OCI-M1 (cell line): ENCODE measurements around the gene ZFP36L1.

ENCODE experiments used
- DNase-seq: peaks from one replicate; lab custom pipeline; 2025; lab: John Stamatoyannopoulos, UW

The ZFP36L1 gene

GRCh38 chr14:68762953-68763764 lies 29.7 kb downstream of the ZFP36L1 start:
- DNase-seq, result peak; percentile 89

- DNase-seq, result no peak
Measured at GRCh38 chr14:68761391-68761790, 31.5 kb downstream of the ZFP36L1 start.

GRCh38 chr14:68760761-68761160 lies 32.1 kb downstream of the ZFP36L1 start:
- no peak for DNase-seq

- DNase-seq, result no peak
Measured at GRCh38 chr14:68759937-68760336, 32.9 kb downstream of the ZFP36L1 start.

GRCh38 chr14:68759017-68759560 lies 33.8 kb downstream of the ZFP36L1 start:
- no peak for DNase-seq

GRCh38 chr14:68758301-68758700 lies 34.6 kb downstream of the ZFP36L1 start:
- DNase-seq, result no peak

GRCh38 chr14:68757618-68758081 lies 35.2 kb downstream of the ZFP36L1 start:
- peak; percentile 77 for DNase-seq

- no peak for DNase-seq
Measured at GRCh38 chr14:68756734-68757133, 36.1 kb downstream of the ZFP36L1 start.

- no peak for DNase-seq
Measured at GRCh38 chr14:68756000-68756481, 36.8 kb downstream of the ZFP36L1 start.

- DNase-seq, result no peak
Measured at GRCh38 chr14:68755016-68755353, 37.9 kb downstream of the ZFP36L1 start.

GRCh38 chr14:68753690-68754089 lies 39.2 kb downstream of the ZFP36L1 start:
- DNase-seq, result no peak

- no peak for DNase-seq
Measured at GRCh38 chr14:68752271-68753006, 40.4 kb downstream of the ZFP36L1 start.

- peak; percentile 27 for DNase-seq
Measured at GRCh38 chr14:68749487-68750475, 43.1 kb downstream of the ZFP36L1 start.

- DNase-seq, result no peak
Measured at GRCh38 chr14:68748691-68749090, 44.2 kb downstream of the ZFP36L1 start.

GRCh38 chr14:68748260-68748659 lies 44.6 kb downstream of the ZFP36L1 start:
- no peak for DNase-seq

GRCh38 chr14:68747393-68747792 lies 45.5 kb downstream of the ZFP36L1 start:
- no peak for DNase-seq

- DNase-seq, result no peak
Measured at GRCh38 chr14:68744613-68745012, 48.3 kb downstream of the ZFP36L1 start.

GRCh38 chr14:68741839-68742470 lies 50.9 kb downstream of the ZFP36L1 start:
- peak; percentile 87 for DNase-seq

- no peak for DNase-seq
Measured at GRCh38 chr14:68741477-68741791, 51.4 kb downstream of the ZFP36L1 start.

- DNase-seq, result no peak
Measured at GRCh38 chr14:68740788-68741476, 51.9 kb downstream of the ZFP36L1 start.

GRCh38 chr14:68739701-68740100 lies 53.2 kb downstream of the ZFP36L1 start:
- DNase-seq, result no peak
